ENCODE results near the gene RNF152.

RNF152 gene

GRCh38 chr18:61889541-61889940 lies 3.3 kb downstream of the RNF152 start:
- H3K4me3 ChIP-seq (ENCODE audit: low read depth, low read length), result no peak overlapping the region
- TF ChIP-seq, protein P1, sequence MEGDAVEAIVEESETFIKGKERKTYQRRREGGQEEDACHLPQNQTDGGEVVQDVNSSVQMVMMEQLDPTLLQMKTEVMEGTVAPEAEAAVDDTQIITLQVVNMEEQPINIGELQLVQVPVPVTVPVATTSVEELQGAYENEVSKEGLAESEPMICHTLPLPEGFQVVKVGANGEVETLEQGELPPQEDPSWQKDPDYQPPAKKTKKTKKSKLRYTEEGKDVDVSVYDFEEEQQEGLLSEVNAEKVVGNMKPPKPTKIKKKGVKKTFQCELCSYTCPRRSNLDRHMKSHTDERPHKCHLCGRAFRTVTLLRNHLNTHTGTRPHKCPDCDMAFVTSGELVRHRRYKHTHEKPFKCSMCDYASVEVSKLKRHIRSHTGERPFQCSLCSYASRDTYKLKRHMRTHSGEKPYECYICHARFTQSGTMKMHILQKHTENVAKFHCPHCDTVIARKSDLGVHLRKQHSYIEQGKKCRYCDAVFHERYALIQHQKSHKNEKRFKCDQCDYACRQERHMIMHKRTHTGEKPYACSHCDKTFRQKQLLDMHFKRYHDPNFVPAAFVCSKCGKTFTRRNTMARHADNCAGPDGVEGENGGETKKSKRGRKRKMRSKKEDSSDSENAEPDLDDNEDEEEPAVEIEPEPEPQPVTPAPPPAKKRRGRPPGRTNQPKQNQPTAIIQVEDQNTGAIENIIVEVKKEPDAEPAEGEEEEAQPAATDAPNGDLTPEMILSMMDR (IDR thresholded peaks at IDR 0.05; ENCODE audit: borderline replicate concordance, insufficient read depth, low read depth, low read length), result no peak

GRCh38 chr18:61888622-61889021 lies 4.2 kb downstream of the RNF152 start:
- no peak overlapping the region for H3K4me3 ChIP-seq (ENCODE audit: low read depth, low read length)
- TF ChIP-seq, protein P1 (IDR thresholded peaks at IDR 0.05; ENCODE audit: borderline replicate concordance, insufficient read depth, low read depth, low read length), result no peak

- H3K4me3 ChIP-seq (ENCODE audit: low read depth, low read length), result no peak overlapping the region
- TF ChIP-seq, protein P1 (IDR thresholded peaks at IDR 0.05; ENCODE audit: borderline replicate concordance, insufficient read depth, low read depth, low read length), result no peak
These were observed 5.0 kb downstream of the RNF152 start for GRCh38 chr18:61887838-61888237.

GRCh38 chr18:61883547-61883946 lies 9.3 kb downstream of the RNF152 start:
- TF ChIP-seq, protein P1 (IDR thresholded peaks at IDR 0.05; ENCODE audit: borderline replicate concordance, insufficient read depth, low read depth, low read length), result no peak
- no peak overlapping the region for H3K4me3 ChIP-seq (ENCODE audit: low read depth, low read length)

DNA sequence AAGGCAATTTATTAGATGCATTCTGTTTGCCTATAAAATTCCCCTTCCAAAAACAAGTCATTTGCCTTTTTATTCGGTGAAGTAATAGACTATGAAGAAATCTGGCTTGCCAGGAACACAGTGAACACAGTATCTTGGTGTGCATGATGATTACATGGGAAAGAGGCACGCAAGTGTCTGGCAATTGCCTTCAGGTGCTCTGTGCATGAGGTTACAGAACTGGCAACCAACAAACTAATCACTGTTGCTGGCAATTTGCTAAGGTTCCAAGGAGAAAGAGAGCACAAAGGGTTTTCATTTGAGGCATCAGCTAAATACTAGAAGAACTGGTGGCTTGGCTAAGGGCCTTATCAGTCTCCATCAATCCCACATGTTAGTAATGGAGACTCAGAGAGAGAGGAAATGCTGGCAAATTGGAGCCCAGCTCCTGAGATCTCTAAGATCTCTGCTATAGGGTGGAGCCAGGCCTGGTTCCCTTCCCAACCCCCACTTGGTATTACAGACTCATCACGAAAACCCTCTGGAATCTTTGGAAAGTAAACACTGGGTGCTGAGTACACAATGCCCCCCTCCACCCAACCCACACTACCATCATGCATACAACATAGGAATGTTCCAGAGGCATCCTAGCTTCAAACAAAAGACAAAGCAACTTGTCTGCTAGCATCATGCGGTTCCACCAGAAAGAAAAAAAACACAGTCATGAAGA lies 10.4 kb downstream of the RNF152 start:
- no peak overlapping the region for H3K4me3 ChIP-seq (ENCODE audit: low read depth, low read length)
- TF ChIP-seq, protein P1 (IDR thresholded peaks at IDR 0.05; ENCODE audit: borderline replicate concordance, insufficient read depth, low read depth, low read length), result no peak

- no peak overlapping the region for H3K4me3 ChIP-seq (ENCODE audit: low read depth, low read length)
- TF ChIP-seq, protein P1 (IDR thresholded peaks at IDR 0.05; ENCODE audit: borderline replicate concordance, insufficient read depth, low read depth, low read length), result no peak
These were observed 15.9 kb downstream of the RNF152 start for GRCh38 chr18:61876899-61877298.

DNA sequence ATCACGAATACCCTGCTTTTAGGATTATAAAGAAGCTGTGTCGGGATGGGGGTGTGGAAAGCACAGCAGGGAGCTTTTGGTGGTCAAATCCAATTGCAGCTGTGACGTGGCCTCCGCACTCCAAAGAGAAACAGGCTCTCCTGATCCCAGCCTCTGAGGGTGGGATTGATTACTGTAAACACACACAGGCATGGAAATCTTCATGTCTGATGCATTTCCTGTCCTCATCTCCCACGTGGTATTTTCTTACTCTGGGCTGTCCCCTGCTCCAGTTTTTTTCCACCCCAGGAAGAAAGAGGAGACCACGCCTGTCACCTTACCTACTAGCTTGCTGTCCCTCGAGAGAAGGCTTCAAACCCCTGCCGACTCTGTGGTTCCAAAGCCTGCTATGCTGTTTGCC lies 22.7 kb downstream of the RNF152 start:
- no peak overlapping the region for H3K4me3 ChIP-seq (ENCODE audit: low read depth, low read length)
- TF ChIP-seq, protein P1 (IDR thresholded peaks at IDR 0.05; ENCODE audit: borderline replicate concordance, insufficient read depth, low read depth, low read length), result no peak

Data from GM12875 (cell line).